KMS-11 (cell line): ENCODE results near the gene C2orf92.

Experiments
- H2AFZ ChIP-seq: fragments of 200-600 bp; sonication (generic); 2 replicates; pipeline ENCODE4 v1.6.1; 2016; ENCODE audit warnings: antibody characterized with exemption, mixed run types, low read depth
- H3K27ac ChIP-seq: fragments of 200-600 bp; sonication (generic); 2 replicates; pipeline ENCODE4 v1.6.1; 2016; ENCODE audit warnings: mild to moderate bottlenecking, mixed run types
- H3K27me3 ChIP-seq: fragments of 200-600 bp; sonication (generic); 2 replicates; pipeline ENCODE4 v1.6.1; 2017; ENCODE audit warnings: mild to moderate bottlenecking, low read depth, mixed run types, moderate library complexity; ENCODE audit not compliant: insufficient read depth
- H3K36me3 ChIP-seq: fragments of 200-600 bp; sonication (generic); 2 replicates; pipeline ENCODE4 v1.6.1; 2017; ENCODE audit warnings: mild to moderate bottlenecking, mixed run types; ENCODE audit not compliant: insufficient read depth
- H3K4me1 ChIP-seq: fragments of 200-600 bp; sonication (generic); 2 replicates; pipeline ENCODE4 v1.6.1; 2016; ENCODE audit warnings: mild to moderate bottlenecking, low read depth, mixed run types; ENCODE audit not compliant: poor library complexity, severe bottlenecking
- H3K4me2 ChIP-seq: fragments of 200-600 bp; sonication (generic); 2 replicates; pipeline ENCODE4 v1.7.0; 2016; ENCODE audit warnings: mild to moderate bottlenecking, mixed run types
- H3K4me3 ChIP-seq: fragments of 200-600 bp; sonication (generic); IDR thresholded peaks from 2 replicates; pipeline ENCODE4 v1.6.1; 2017; ENCODE audit warnings: low read depth, low read length, mixed read lengths; ENCODE audit not compliant: insufficient read depth
- H3K79me2 ChIP-seq: fragments of 200-600 bp; sonication (generic); 2 replicates; pipeline ENCODE4 v1.6.1; 2016; ENCODE audit warnings: low read depth, mixed run types; ENCODE audit not compliant: insufficient read depth
- H3K9ac ChIP-seq: fragments of 200-600 bp; sonication (generic); 2 replicates; pipeline ENCODE4 v1.6.1; 2016; ENCODE audit warnings: mild to moderate bottlenecking, mixed run types
- H4K20me1 ChIP-seq: fragments of 200-600 bp; sonication (generic); 2 replicates; pipeline ENCODE4 v1.6.1; 2016; ENCODE audit warnings: mild to moderate bottlenecking, mixed run types; ENCODE audit not compliant: insufficient read depth
- CTCF ChIP-seq: fragments of 200-600 bp; sonication (generic); conservative IDR thresholded peaks from 2 replicates; pipeline ENCODE4 v1.6.1; 2017; ENCODE audit warnings: low read depth, mild to moderate bottlenecking, antibody characterized with exemption, low read length, moderate library complexity, mixed read lengths

Gene C2orf92

GRCh38 chr2:97658691-97659157 is 10.8 kb upstream of the C2orf92 start:
- H3K36me3 ChIP-seq: no peaks in the 10 kb centered on the region

GRCh38 chr2:97659256-97660043 is 10.1 kb upstream of the C2orf92 start:
- Histone ChIP-seq H4K20me1 (no peaks in the 10 kb centered on the region), H3K4me1 (peaks cover 12% of the 10 kb centered on the region), H3K27me3 (no peaks in the 10 kb centered on the region), H3K36me3 (no peaks in the 10 kb centered on the region), H3K27ac (no peak overlapping the region), H3K4me2 (no peak overlapping the region), H3K79me2 (peaks cover 26% of the 10 kb centered on the region; the same call in 1 of the 2 replicates), H2AFZ (no peak overlapping the region), H3K9ac (no peak overlapping the region), H3K4me3 (no peak overlapping the region)
- TF ChIP-seq CTCF: no peak

More at GRCh38 chr2:97658691-97659157, 10.8 kb upstream of the C2orf92 start:
- no peak overlapping the region for H3K4me2 ChIP-seq
- H3K79me2 ChIP-seq: peaks cover 26% of the 10 kb centered on the region; the same call in 1 of the 2 replicates
- H3K27ac ChIP-seq: no peak overlapping the region
- no peak overlapping the region for H2AFZ ChIP-seq
- H4K20me1 ChIP-seq: no peaks in the 10 kb centered on the region
- TF ChIP-seq CTCF: no peak
- H3K9ac ChIP-seq: no peak overlapping the region
- H3K4me1 ChIP-seq: peaks cover 12% of the 10 kb centered on the region
- no peaks in the 10 kb centered on the region for H3K27me3 ChIP-seq
- H3K4me3 ChIP-seq: no peak overlapping the region

GRCh38 chr2:97660044-97660774 is 9.3 kb upstream of the C2orf92 start:
- no peaks in the 10 kb centered on the region for H3K36me3 ChIP-seq
- H3K4me1 ChIP-seq: peaks cover 12% of the 10 kb centered on the region
- no peak overlapping the region for H3K4me3 ChIP-seq
- H4K20me1 ChIP-seq: no peaks in the 10 kb centered on the region
- H3K27me3 ChIP-seq: no peaks in the 10 kb centered on the region
- no peak overlapping the region for H2AFZ ChIP-seq
- peaks cover 26% of the 10 kb centered on the region; the same call in 1 of the 2 replicates for H3K79me2 ChIP-seq
- no peak for TF ChIP-seq CTCF
- H3K9ac ChIP-seq: no peak overlapping the region
- no peak overlapping the region for H3K4me2 ChIP-seq
- no peak overlapping the region for H3K27ac ChIP-seq

GRCh38 chr2:97660775-97661389 is 8.6 kb upstream of the C2orf92 start:
- Histone ChIP-seq H2AFZ (no peak overlapping the region), H3K36me3 (no peaks in the 10 kb centered on the region), H3K4me3 (no peak overlapping the region), H3K79me2 (peaks cover 26% of the 10 kb centered on the region; the same call in 1 of the 2 replicates), H3K27ac (no peak overlapping the region), H3K4me1 (peaks cover 12% of the 10 kb centered on the region), H3K27me3 (no peaks in the 10 kb centered on the region), H3K9ac (no peak overlapping the region), H4K20me1 (no peaks in the 10 kb centered on the region), H3K4me2 (no peak overlapping the region)
- TF ChIP-seq CTCF: no peak
